ENCODE results near the gene CGB3. TPM values are rescaled to one million over a fixed set of nuclear protein-coding genes. Genes with fewer than 3 reads are reported as not detected.
"Not testable (repeated sequence)": the region's sequence is repeated elsewhere in the genome, so short reads cannot be mapped to it uniquely, and the experiment has no call there.

Gene CGB3
- total RNA-seq, 1 donor from 2014 or later: not detected

GRCh38 chr19:49019242-49019932 is 4.7 kb downstream of the CGB3 start:
- Mint-ChIP-seq H3K4me3 (peak overlapping the region; percentile 87), H3K27ac (no peak overlapping the region), H3K4me1 (peaks cover 32% of the 10 kb centered on the region), H3K9me3 (no peaks in the 10 kb centered on the region), H3K27me3 (peaks cover 3% of the 10 kb centered on the region), H3K36me3 (ENCODE audit: low read depth) (peaks cover 15% of the 10 kb centered on the region)
- ATAC-seq (ENCODE audit: low read depth) (peak; percentile 63), DNase-seq (peak; percentile 69)
- no peak for TF ChIP-seq CTCF (IDR thresholded peaks at IDR 0.05)
- intact Hi-C loops (cut with micrococcal nuclease): loop anchor here (2.0 to 5.0 kb wide), 3 partner anchors 27 to 433 kb away; partner anchors contain the start of genes ALDH16A1, CGB7, GYS1 and PIH1D1
- POLR2A ChIA-PET: interaction anchor here (0.6 to 1.3 kb wide), 4 partner anchors 11 to 469 kb away, joined by 3 to 4 read pairs (median 3); partner anchors contain the start of genes GYS1 and RUVBL2
- CTCF ChIA-PET: interaction anchor here (0.6 to 2.6 kb wide), 4 partner anchors 20 to 1156 kb away, joined by 3 to 8 read pairs (median 3); partner anchors contain the start of genes LIN7B and RUVBL2

- not testable (repeated sequence) for H3K9me3 Mint-ChIP-seq; DNase-seq; ATAC-seq (ENCODE audit: low read depth); H3K27me3 Mint-ChIP-seq; H3K27ac Mint-ChIP-seq
- intact Hi-C loops (cut with micrococcal nuclease): loop anchor here (2.0 to 5.0 kb wide), 3 partner anchors 26 to 434 kb away; partner anchors contain the start of genes ALDH16A1, CGB7, GYS1 and PIH1D1
- H3K4me1 Mint-ChIP-seq: peaks cover 32% of the 10 kb centered on the region
- ChIA-PET CTCF (interaction anchor here (0.6 to 2.6 kb wide), 4 partner anchors 19 to 1155 kb away, joined by 3 to 8 read pairs (median 4); partner anchors contain the start of genes LIN7B and RUVBL2), POLR2A (interaction anchor here (0.6 to 1.3 kb wide), 5 partner anchors 25 to 832 kb away, joined by 3 to 6 read pairs (median 3); partner anchors contain the start of genes GYS1 and RUVBL2)
- H3K36me3 Mint-ChIP-seq (ENCODE audit: low read depth): peaks cover 23% of the 10 kb centered on the region
- H3K4me3 Mint-ChIP-seq: peak overlapping the region; percentile 87
Observed at GRCh38 chr19:49018388-49019241, 5.5 kb downstream of the CGB3 start.

- Mint-ChIP-seq H3K27ac (no peak overlapping the region), H3K4me3 (peak overlapping the region; percentile 87), H3K9me3 (no peaks in the 10 kb centered on the region), H3K27me3 (peaks cover 3% of the 10 kb centered on the region), H3K36me3 (ENCODE audit: low read depth) (peaks cover 26% of the 10 kb centered on the region), H3K4me1 (peaks cover 32% of the 10 kb centered on the region)
- ATAC-seq (ENCODE audit: low read depth): peak; percentile 77
- no peak for TF ChIP-seq CTCF (IDR thresholded peaks at IDR 0.05)
- intact Hi-C loops (cut with micrococcal nuclease): loop anchor here (2.0 to 5.0 kb wide), 3 partner anchors 25 to 434 kb away; partner anchors contain the start of genes ALDH16A1, CGB7, GYS1 and PIH1D1
- ChIA-PET POLR2A (interaction anchor here (0.6 to 1.2 kb wide), 5 partner anchors 24 to 1459 kb away, joined by 3 to 6 read pairs (median 4); partner anchors contain the start of genes GYS1 and RUVBL2), CTCF (interaction anchor here (1.3 to 2.6 kb wide), 2 partner anchors 18 to 24 kb away, joined by 4 to 8 read pairs; partner anchors contain the start of gene RUVBL2)
- DNase-seq: peak; percentile 70
Observed at GRCh38 chr19:49017666-49018351, 6.3 kb downstream of the CGB3 start.

GRCh38 chr19:49017041-49017665 is 7.0 kb downstream of the CGB3 start, which contains the start of gene LHB:
TSS of gene LHB (minus strand) at chr19:49017091. CDS start at chr19:49017081, 10 bp downstream.
- Mint-ChIP-seq H3K4me1 (peaks cover 32% of the 10 kb centered on the region), H3K27me3 (peaks cover 3% of the 10 kb centered on the region), H3K36me3 (ENCODE audit: low read depth) (peaks cover 33% of the 10 kb centered on the region), H3K27ac (no peak within 1 kb of the TSS), H3K4me3 (peak within 1 kb of the TSS; percentile 87), H3K9me3 (no peaks in the 10 kb centered on the region)
- CTCF ChIA-PET: interaction anchor here (1.3 kb wide), 1 partner anchor 23 kb away, joined by 4 read pairs; the partner anchor contains the start of gene RUVBL2
- TF ChIP-seq CTCF (IDR thresholded peaks at IDR 0.05): no peak
- intact Hi-C loops (cut with micrococcal nuclease): loop anchor here (5.0 kb wide), 2 partner anchors 40 to 435 kb away; partner anchors contain the start of genes ALDH16A1, CGB7 and PIH1D1
- DNase-seq (no peak), ATAC-seq (ENCODE audit: low read depth) (no peak)
- POLR2A ChIA-PET: interaction anchor here (0.6 to 1.2 kb wide), 5 partner anchors 24 to 1460 kb away, joined by 3 to 6 read pairs (median 4); partner anchors contain the start of genes GYS1 and RUVBL2
